Inferior parietal cortex (tissue), 1 donor: ENCODE results near the gene NIPBL.
"Not testable (repeated sequence)": the region's sequence is repeated elsewhere in the genome, so short reads cannot be mapped to it uniquely, and the experiment has no call there.

Source experiments
- DNase-seq: peaks from one replicate; pipeline ENCODE4 v3.0.0-alpha.2; 2016; ENCODE audit errors: extremely low spot score

Gene NIPBL

GRCh38 chr5:36948650-36949049, 72.1 kb downstream of the NIPBL start:
- DNase-seq = no peak

- DNase-seq = no peak
Observed at GRCh38 chr5:36949593-36949992, 73.0 kb downstream of the NIPBL start.

GRCh38 chr5:36950586-36951457, 74.3 kb downstream of the NIPBL start:
- DNase-seq = no peak

GRCh38 chr5:36953043-36953442, 76.5 kb downstream of the NIPBL start:
- no peak for DNase-seq

GRCh38 chr5:36957953-36958537, 81.5 kb downstream of the NIPBL start:
- no peak for DNase-seq

- no peak for DNase-seq
Observed at GRCh38 chr5:36958612-36959011, 82.0 kb downstream of the NIPBL start.

GRCh38 chr5:36965179-36965578, 88.6 kb downstream of the NIPBL start:
- DNase-seq = no peak

- DNase-seq = no peak
Observed at GRCh38 chr5:36969700-36970395, 93.3 kb downstream of the NIPBL start.

- DNase-seq = no peak
Observed at GRCh38 chr5:36978196-36978595, 101.6 kb downstream of the NIPBL start.

GRCh38 chr5:36982146-36982545, 105.6 kb downstream of the NIPBL start:
- no peak for DNase-seq

- no peak for DNase-seq
Observed at GRCh38 chr5:36985387-36985786, 108.8 kb downstream of the NIPBL start.

GRCh38 chr5:36988396-36988795, 111.8 kb downstream of the NIPBL start:
- DNase-seq = no peak

GRCh38 chr5:36998578-36998977, 122.0 kb downstream of the NIPBL start:
- DNase-seq = no peak

GRCh38 chr5:37002176-37002751, 125.7 kb downstream of the NIPBL start:
- no peak for DNase-seq

- no peak for DNase-seq
Observed at GRCh38 chr5:37005252-37005651, 128.7 kb downstream of the NIPBL start.

- DNase-seq = peak; percentile 66
Observed at GRCh38 chr5:37005946-37006540, 129.5 kb downstream of the NIPBL start.

- DNase-seq = not testable (repeated sequence)
Observed at GRCh38 chr5:37013181-37013580, 136.6 kb downstream of the NIPBL start.

GRCh38 chr5:37014321-37014720, 137.8 kb downstream of the NIPBL start:
- no peak for DNase-seq

GRCh38 chr5:37015795-37016666, 139.5 kb downstream of the NIPBL start:
- no peak for DNase-seq

- no peak for DNase-seq
Observed at GRCh38 chr5:37028910-37029309, 152.3 kb downstream of the NIPBL start.

GRCh38 chr5:37029436-37029835, 152.9 kb downstream of the NIPBL start:
- no peak for DNase-seq
